Smooth muscle cell (in vitro differentiated cells): Measurements from ENCODE around the gene SPTB. TPM values are rescaled to one million over a fixed set of nuclear protein-coding genes. Genes with fewer than 3 reads are reported as not detected.

ENCODE experiments used
- DNase-seq: peaks from one replicate; lab custom pipeline; 2025; ENCODE audit not compliant: unreplicated experiment; lab: John Stamatoyannopoulos, UW
- H2AFZ ChIP-seq: fragments of 200-600 bp; sonication (generic); 2 replicates; pipeline ENCODE4 v1.6.0; 2016; ENCODE audit warnings: antibody characterized with exemption, low read depth, mild to moderate bottlenecking
- H3F3A ChIP-seq: fragments of 200-600 bp; sonication (generic); 2 replicates; pipeline ENCODE4 v1.6.0; 2017; ENCODE audit warnings: antibody characterized with exemption, low read depth
- H3K27ac ChIP-seq: fragments of 200-600 bp; sonication (generic); 2 replicates; pipeline ENCODE4 v1.5.1; 2016; ENCODE audit warnings: low read depth, mild to moderate bottlenecking
- H3K27me3 ChIP-seq: fragments of 200-600 bp; sonication (generic); 2 replicates; pipeline ENCODE4 v1.6.1; 2016; ENCODE audit warnings: low read depth, mild to moderate bottlenecking
- H3K36me3 ChIP-seq: fragments of 200-600 bp; sonication (generic); 2 replicates; pipeline ENCODE4 v1.5.1; 2016; ENCODE audit warnings: low read depth
- H3K4me1 ChIP-seq: fragments of 200-600 bp; sonication (generic); 2 replicates; pipeline ENCODE4 v1.5.1; 2016; ENCODE audit warnings: low read depth
- H3K4me2 ChIP-seq: fragments of 200-600 bp; sonication (generic); 2 replicates; pipeline ENCODE4 v1.6.0; 2016; ENCODE audit warnings: mild to moderate bottlenecking
- H3K4me3 ChIP-seq: fragments of 200-600 bp; sonication (generic); 2 replicates; pipeline ENCODE4 v1.5.1; 2016; ENCODE audit warnings: mild to moderate bottlenecking
- H3K79me2 ChIP-seq: fragments of 200-600 bp; sonication (generic); 2 replicates; pipeline ENCODE4 v1.6.0; 2016; ENCODE audit warnings: low read depth, mild to moderate bottlenecking
- H3K9ac ChIP-seq: fragments of 200-600 bp; sonication (generic); 2 replicates; pipeline ENCODE4 v1.6.0; 2016; ENCODE audit warnings: low read depth
- H3K9me3 ChIP-seq: fragments of 200-600 bp; sonication (generic); replicated peaks from 2 replicates; pipeline ENCODE4 v1.5.1; 2016; ENCODE audit warnings: low read depth
- H4K20me1 ChIP-seq: fragments of 200-600 bp; sonication (generic); 2 replicates; pipeline ENCODE4 v1.6.0; 2016; ENCODE audit warnings: low read depth
- WGBS: methylation state at CpG from one replicate; pipeline ENCODE4 v1.1.7; 2016; ENCODE audit warnings: low lambda C conversion rate; 5-methylcytosine and 5-hydroxymethylcytosine counted together
- polyA plus RNA-seq: library from polyadenylated mRNA; unstranded; fragments of >200 nt; fragmentation: Nextera tagmentation; extraction: Ambion mirVana; gene quantifications from 2 replicates; pipeline ENCODE4 v1.2.1, GENCODE V29; 2016
- total RNA-seq: library from RNA; depleted of rRNA; stranded (reverse); fragments of >200 nt; gene quantifications from 2 replicates; pipeline ENCODE4 v1.2.3, GENCODE V29; 2014
- TF ChIP-seq, protein P1 (sequence below): fragments of 200-600 bp; sonication (generic); IDR thresholded peaks from 2 replicates; pipeline ENCODE4 v1.5.1; 2017; ENCODE audit warnings: borderline replicate concordance, mild to moderate bottlenecking, antibody characterized with exemption; ENCODE audit not compliant: insufficient read depth, poor library complexity, severe bottlenecking

Gene SPTB
- total and polyA plus RNA-seq, 2 experiments from 2014 or later: 0.25 to 3.3 TPM

DNA sequence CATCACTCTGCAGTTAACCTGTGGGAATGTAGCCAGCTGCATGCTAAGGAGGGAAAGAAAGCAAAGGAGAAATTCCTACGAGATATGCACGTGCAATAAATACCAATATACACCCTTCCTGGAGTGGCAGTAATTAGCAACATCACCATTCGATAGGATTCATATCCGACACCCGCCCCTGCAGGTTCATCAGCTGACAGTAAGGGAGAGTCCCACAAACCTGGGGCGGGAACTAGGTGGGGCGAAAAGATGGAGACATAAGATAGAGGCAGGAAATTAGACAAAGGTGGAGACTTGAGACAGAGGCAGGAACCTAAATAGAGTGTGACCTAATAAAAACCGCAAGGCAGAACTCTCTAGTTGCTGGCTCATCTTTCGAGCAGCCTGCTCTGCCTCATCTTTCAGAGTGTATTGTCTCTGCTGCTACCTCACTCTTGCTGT, 123.9 kb downstream of the SPTB start:
- H3K9ac ChIP-seq: no peak overlapping the region
- peaks cover 11% of the 10 kb centered on the region for H3F3A ChIP-seq
- H3K36me3 ChIP-seq: no peaks in the 10 kb centered on the region
- H4K20me1 ChIP-seq: no peaks in the 10 kb centered on the region
- H3K27ac ChIP-seq: peak overlapping the region; percentile 92
- no peak for DNase-seq
- WGBS: 70% methylated on average over 9 of the region's 9 CpGs
- no peaks in the 10 kb centered on the region for H3K79me2 ChIP-seq
- H3K27me3 ChIP-seq: no peaks in the 10 kb centered on the region
- no peak overlapping the region for H3K4me2 ChIP-seq
- H2AFZ ChIP-seq: no peak overlapping the region
- TF ChIP-seq, protein P1, sequence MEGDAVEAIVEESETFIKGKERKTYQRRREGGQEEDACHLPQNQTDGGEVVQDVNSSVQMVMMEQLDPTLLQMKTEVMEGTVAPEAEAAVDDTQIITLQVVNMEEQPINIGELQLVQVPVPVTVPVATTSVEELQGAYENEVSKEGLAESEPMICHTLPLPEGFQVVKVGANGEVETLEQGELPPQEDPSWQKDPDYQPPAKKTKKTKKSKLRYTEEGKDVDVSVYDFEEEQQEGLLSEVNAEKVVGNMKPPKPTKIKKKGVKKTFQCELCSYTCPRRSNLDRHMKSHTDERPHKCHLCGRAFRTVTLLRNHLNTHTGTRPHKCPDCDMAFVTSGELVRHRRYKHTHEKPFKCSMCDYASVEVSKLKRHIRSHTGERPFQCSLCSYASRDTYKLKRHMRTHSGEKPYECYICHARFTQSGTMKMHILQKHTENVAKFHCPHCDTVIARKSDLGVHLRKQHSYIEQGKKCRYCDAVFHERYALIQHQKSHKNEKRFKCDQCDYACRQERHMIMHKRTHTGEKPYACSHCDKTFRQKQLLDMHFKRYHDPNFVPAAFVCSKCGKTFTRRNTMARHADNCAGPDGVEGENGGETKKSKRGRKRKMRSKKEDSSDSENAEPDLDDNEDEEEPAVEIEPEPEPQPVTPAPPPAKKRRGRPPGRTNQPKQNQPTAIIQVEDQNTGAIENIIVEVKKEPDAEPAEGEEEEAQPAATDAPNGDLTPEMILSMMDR: no peak
- peaks cover 16% of the 10 kb centered on the region for H3K4me1 ChIP-seq
- no peaks in the 10 kb centered on the region for H3K9me3 ChIP-seq
- H3K4me3 ChIP-seq: no peak overlapping the region

DNA sequence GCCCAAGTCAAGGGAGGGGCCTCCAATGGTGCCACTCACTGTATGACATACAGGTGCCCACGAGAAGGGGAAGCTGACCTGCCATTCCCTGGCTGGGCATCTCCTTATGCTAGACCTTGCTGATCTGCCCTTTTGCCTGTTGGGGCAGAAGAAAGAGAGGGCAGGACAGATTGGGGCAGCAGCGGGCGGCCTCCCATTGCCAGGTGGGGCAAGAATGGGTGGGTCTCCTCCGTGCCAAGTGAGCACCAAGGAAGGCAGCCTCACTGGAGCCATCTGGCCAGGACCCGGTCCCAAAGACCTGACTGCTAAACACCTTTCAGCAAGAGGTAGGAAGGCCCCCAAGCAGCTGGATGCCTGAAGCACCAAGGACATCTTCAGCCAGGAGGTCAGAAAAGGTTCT, 125.0 kb downstream of the SPTB start:
- no peak overlapping the region for H3K27ac ChIP-seq
- H3K79me2 ChIP-seq: no peaks in the 10 kb centered on the region
- no peaks in the 10 kb centered on the region for H4K20me1 ChIP-seq
- no peak for DNase-seq
- no peak overlapping the region for H3K4me3 ChIP-seq
- WGBS: 97% methylated on average over 5 of the region's 5 CpGs
- no peaks in the 10 kb centered on the region for H3K36me3 ChIP-seq
- H3K9ac ChIP-seq: no peak overlapping the region
- H3K4me2 ChIP-seq: no peak overlapping the region
- H3F3A ChIP-seq: peaks cover 11% of the 10 kb centered on the region
- TF ChIP-seq, protein P1: no peak
- no peaks in the 10 kb centered on the region for H3K9me3 ChIP-seq
- no peaks in the 10 kb centered on the region for H3K27me3 ChIP-seq
- no peak overlapping the region for H2AFZ ChIP-seq
- peaks cover 15% of the 10 kb centered on the region for H3K4me1 ChIP-seq

DNA sequence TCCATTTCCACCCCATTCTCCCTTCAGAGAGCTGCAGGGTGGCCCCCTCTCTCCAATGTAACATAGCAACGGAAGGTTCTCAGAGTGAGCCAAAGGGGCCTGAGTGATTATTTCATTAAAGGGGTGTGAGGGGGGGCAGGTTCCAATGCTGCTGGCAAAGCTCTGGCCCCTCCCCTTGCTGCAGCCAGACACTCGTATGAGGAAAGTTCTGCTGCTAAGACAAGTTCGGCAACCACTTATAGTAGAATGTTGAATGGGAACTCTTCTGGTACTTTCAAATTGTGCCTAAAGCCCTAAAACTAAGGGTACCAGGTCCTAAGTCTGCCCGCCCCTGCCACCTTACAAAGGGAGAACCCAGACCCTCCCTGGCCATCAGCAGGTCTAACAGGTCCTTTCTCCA, 125.7 kb downstream of the SPTB start:
- Histone ChIP-seq H3K27ac (no peak overlapping the region), H3K4me2 (no peak overlapping the region), H3K36me3 (no peaks in the 10 kb centered on the region), H2AFZ (no peak overlapping the region), H3F3A (peaks cover 11% of the 10 kb centered on the region), H3K4me3 (no peak overlapping the region), H3K27me3 (no peaks in the 10 kb centered on the region), H3K79me2 (no peaks in the 10 kb centered on the region), H4K20me1 (no peaks in the 10 kb centered on the region), H3K4me1 (peaks cover 8% of the 10 kb centered on the region), H3K9ac (no peak overlapping the region), H3K9me3 (no peaks in the 10 kb centered on the region)
- no peak for DNase-seq
- 94% methylated on average over 4 of the region's 4 CpGs for WGBS
- TF ChIP-seq, protein P1: no peak

DNA sequence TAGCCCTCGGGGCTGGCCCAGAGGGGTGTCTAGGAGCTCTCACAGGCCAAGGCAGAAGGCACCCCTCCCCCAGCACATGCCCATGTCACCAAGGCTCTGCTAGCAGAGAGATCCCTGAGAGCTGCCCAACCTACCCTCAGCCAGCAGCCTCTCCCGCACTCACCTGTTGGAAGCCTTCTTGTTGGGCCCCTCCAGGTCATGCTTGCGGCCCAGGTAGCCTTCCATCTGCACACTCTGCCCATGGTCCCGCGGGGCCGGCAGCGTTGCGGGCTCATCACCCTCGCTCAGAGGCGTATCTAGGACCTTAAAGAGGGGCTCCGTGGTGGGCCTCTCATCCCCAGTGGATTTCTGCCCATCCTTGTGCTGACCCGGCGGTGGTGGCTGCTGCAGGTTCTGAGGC, 126.3 kb downstream of the SPTB start:
- no peaks in the 10 kb centered on the region for H4K20me1 ChIP-seq
- H3K9me3 ChIP-seq: no peaks in the 10 kb centered on the region
- TF ChIP-seq, protein P1: no peak

More for the DNA sequence above, 126.3 kb downstream of the SPTB start:
- Histone ChIP-seq H3K36me3 (no peaks in the 10 kb centered on the region), H3K27ac (no peak overlapping the region), H3F3A (peaks cover 10% of the 10 kb centered on the region), H3K4me2 (no peak overlapping the region), H3K79me2 (no peaks in the 10 kb centered on the region), H3K4me3 (no peak overlapping the region), H3K27me3 (no peaks in the 10 kb centered on the region), H2AFZ (no peak overlapping the region), H3K9ac (no peak overlapping the region), H3K4me1 (peaks cover 3% of the 10 kb centered on the region)
- DNase-seq: no peak
- 95% methylated on average over 13 of the region's 13 CpGs for WGBS
